Activated CD8-positive, alpha-beta T cell treated with anti-CD3 and anti-CD28 coated beads, Interleukin-2, amount 10 ng/mL, durations not matched to agents 7 days and 5 days (primary cell): ENCODE measurements around the gene TERT. TPM values are rescaled to one million over a fixed set of nuclear protein-coding genes. Genes with fewer than 3 reads are reported as not detected.
A peak's percentile ranks its signal among the peaks of the same experiment; 100 is the strongest.

ENCODE experiments used
- ATAC-seq: fragments of 150-1000 bp; cut with Tn5 transposase; one replicate; pipeline ENCODE4 v1.10.0; 2021; ENCODE audit warnings: moderate library complexity
- CTCF ChIA-PET: fragments of 350-600 bp; sonication (Branson Sonifier 250); formaldehyde crosslinking; loops from one replicate; lab custom pipeline; 2021; ENCODE audit warnings: antibody characterized with exemption; lab: Charles Lee
- POLR2A ChIA-PET: fragments of 350-600 bp; sonication (Branson Sonifier 250); formaldehyde crosslinking; loops from one replicate; lab custom pipeline; 2021; ENCODE audit warnings: antibody characterized with exemption; lab: Charles Lee
- DNase-seq: peaks from one replicate; pipeline ENCODE4 v3.0.0-alpha.2; 2020
- H3K27ac Mint-ChIP-seq: one replicate; pipeline ENCODE4 v1.8.0; 2021; ENCODE audit warnings: mild to moderate bottlenecking, mixed read lengths
- H3K27me3 Mint-ChIP-seq: one replicate; pipeline ENCODE4 v1.8.0; 2021; ENCODE audit warnings: low read depth, mixed read lengths
- H3K36me3 Mint-ChIP-seq: one replicate; pipeline ENCODE4 v1.8.0; 2021; ENCODE audit warnings: low read depth, mixed read lengths
- H3K4me1 Mint-ChIP-seq: one replicate; pipeline ENCODE4 v1.8.0; 2021; ENCODE audit warnings: low read depth, mixed read lengths
- H3K4me3 Mint-ChIP-seq: one replicate; pipeline ENCODE4 v1.8.0; 2021; ENCODE audit warnings: mild to moderate bottlenecking, mixed read lengths
- H3K9me3 Mint-ChIP-seq: one replicate; pipeline ENCODE4 v1.8.0; 2022; ENCODE audit warnings: mixed read lengths; ENCODE audit not compliant: insufficient read depth
- total RNA-seq, 2 experiments: library from RNA; stranded (reverse); gene quantifications; one replicate each; pipeline ENCODE4 v1.2.3, GENCODE V29; 2021

Gene TERT
- total RNA-seq, 2 experiments from 2014 or later = 0.29 to 0.44 TPM

DNA sequence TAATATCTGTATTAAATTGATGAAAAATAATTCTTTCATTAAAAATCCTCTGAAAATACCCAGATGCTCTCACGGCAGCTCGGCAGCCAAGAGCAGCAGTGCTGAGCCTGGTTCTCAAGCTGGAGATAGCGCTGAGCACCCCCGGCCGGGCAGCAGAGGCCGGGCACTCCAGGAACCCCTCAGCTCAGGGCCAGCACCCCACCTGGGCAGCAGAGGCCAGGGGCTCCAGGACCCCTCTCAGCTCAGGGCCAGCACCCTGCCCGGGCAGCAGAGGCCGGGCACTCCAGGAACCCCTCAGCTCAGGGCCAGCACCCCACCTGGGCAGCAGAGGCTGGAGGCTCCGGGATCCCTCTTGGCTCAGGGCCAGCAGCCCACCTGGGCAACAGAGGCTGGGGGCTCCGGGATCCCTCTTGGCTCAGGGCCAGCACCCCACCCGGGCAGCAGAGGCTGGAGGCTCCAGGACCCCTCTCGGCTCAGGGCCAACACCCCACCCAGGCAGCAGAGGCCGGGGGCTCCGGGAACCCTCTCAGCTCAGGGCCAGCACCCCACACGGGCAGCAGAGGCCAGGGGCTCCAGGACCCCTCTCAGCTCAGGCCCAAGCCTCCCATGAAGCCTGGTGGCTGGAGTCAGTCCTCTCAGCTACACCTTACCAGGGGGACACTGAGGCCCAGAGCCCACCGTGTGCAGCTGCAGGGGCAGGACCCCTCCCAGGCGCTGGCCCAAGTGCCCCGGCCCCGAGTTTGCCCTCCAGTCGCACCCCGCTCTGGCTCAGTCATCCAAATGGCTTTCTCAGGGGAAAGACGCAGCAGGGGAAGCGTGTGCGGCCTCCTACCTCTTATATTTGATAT lies 28.3 kb upstream of the TERT start:
- no peak for ATAC-seq
- Mint-ChIP-seq H3K4me1 (no peaks in the 10 kb centered on the region), H3K27me3 (no peaks in the 10 kb centered on the region), H3K36me3 (peaks cover 48% of the 10 kb centered on the region), H3K9me3 (no peaks in the 10 kb centered on the region), H3K27ac (no peak overlapping the region), H3K4me3 (no peak overlapping the region)
- POLR2A ChIA-PET = no interaction called here
- CTCF ChIA-PET = no interaction called here
- DNase-seq = no peak

DNA sequence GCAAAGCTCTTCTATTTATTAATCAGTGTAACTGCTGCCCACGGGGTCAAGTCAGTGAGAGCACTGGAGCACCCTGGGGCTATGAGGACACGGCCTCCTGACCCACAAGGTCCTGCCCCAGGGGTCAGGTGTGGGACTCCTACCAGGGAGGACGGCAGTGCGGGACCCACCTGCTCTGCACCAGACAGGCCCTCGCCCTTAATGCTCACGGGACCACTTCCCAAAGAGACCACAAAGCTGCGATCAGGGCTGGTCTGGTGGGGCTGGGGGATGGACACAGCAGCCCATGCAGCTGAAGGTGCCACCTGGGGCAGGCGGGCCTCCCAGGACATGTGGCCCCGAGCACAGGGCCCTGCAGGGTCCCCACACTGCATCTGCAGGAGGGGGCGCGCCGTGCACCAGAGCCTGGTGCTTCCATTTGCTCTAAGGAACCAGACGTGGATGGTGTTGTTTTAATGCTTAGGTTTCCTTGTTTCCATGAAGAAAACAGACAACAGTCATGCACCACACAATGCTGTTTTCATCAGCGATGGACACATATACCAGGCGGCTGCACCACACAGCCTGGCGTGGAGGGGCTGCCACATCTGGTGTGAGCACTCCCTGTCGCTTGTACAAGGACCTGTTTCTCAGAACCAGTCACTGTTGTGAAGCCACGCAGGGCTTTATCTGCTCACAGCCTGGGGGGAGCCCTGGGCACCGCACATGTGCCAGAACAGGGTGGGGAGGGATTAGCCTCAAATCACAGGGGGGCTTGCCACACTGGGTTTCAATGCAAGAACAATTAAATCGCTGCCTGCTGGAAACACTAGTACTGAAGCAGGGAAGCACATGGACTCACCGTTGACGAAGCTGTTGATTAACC lies 27.4 kb upstream of the TERT start:
- H3K36me3 Mint-ChIP-seq = peaks cover 57% of the 10 kb centered on the region
- H3K27ac Mint-ChIP-seq = no peak overlapping the region
- POLR2A ChIA-PET = no interaction called here
- H3K4me1 Mint-ChIP-seq = peaks cover 3% of the 10 kb centered on the region
- no peaks in the 10 kb centered on the region for H3K27me3 Mint-ChIP-seq
- no peak overlapping the region for H3K4me3 Mint-ChIP-seq
- DNase-seq (no peak), ATAC-seq (no peak)
- no peaks in the 10 kb centered on the region for H3K9me3 Mint-ChIP-seq
- CTCF ChIA-PET = no interaction called here

DNA sequence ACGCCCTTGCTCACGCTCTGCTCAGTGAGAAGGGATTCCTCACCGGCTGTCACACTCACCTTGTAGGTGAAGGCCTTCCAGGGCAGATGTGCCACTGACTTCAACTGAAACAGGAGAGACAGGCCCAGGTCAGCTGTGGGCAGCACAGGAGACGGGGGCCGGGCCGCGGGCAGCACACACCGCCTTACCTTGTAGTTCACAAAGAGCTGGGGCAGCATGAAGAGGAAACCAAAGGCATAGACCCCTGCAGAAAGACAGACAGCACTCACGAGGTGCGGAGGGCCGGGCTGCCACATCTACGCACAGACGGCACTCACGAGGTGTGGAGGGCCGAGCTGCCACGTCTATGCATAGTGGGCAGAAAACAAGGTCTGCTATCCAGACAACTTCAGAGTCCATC lies 26.7 kb upstream of the TERT start:
- no peak overlapping the region for H3K27ac Mint-ChIP-seq
- H3K27me3 Mint-ChIP-seq = no peaks in the 10 kb centered on the region
- ATAC-seq (no peak), DNase-seq (no peak)
- peaks cover 64% of the 10 kb centered on the region for H3K36me3 Mint-ChIP-seq
- CTCF ChIA-PET = no interaction called here
- peaks cover 10% of the 10 kb centered on the region for H3K4me1 Mint-ChIP-seq
- H3K4me3 Mint-ChIP-seq = no peak overlapping the region
- POLR2A ChIA-PET = no interaction called here
- H3K9me3 Mint-ChIP-seq = no peaks in the 10 kb centered on the region

DNA sequence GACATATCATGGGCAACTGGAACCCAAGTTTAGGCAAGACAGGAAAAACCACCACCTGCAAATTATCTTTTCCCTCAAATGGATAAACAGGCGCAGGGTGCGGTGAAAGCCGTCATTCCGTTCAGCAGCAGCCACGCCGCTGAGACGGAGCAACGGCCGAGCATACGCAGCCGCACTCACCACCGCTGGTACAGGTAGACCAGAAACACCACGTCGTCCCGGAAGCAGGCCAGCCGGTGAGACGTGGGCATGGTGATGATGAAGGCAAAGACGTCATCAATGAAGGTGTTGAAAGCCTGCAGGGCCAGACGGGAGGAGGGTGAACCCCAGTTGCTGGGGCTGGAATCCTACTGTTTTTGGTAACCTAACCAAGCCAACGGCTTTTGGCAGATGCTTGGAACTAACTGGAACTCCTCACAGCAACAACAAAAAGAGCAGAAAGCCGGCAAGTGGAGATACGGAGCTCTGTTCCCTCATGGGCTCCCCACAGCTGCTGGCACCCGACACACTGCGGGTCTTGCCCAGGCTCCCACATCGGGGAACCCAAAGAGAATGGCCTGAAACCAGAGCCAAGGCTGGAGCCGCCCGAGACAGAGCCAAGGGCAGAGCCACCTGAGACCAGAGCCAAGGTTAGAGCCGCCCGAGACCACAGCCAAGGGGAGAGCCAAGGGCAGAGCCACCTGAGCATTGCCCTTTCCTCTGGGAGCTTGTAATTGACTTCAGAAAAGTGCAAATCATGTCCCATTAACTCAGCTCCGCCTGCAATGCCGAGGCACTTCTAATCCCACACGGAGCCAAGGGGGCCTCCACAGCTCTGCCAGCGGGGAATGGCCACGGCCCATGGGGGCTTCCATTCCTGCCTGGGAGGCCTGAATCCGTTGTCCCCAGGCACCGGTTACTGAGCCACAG lies 25.8 kb upstream of the TERT start:
- no peak for ATAC-seq
- no peak overlapping the region for H3K4me3 Mint-ChIP-seq
- no peak overlapping the region for H3K27ac Mint-ChIP-seq
- ChIA-PET POLR2A (no interaction called here), CTCF (no interaction called here)
- H3K27me3 Mint-ChIP-seq = no peaks in the 10 kb centered on the region
- peaks cover 19% of the 10 kb centered on the region for H3K4me1 Mint-ChIP-seq
- H3K9me3 Mint-ChIP-seq = no peaks in the 10 kb centered on the region
- DNase-seq = no peak
- peaks cover 60% of the 10 kb centered on the region for H3K36me3 Mint-ChIP-seq

DNA sequence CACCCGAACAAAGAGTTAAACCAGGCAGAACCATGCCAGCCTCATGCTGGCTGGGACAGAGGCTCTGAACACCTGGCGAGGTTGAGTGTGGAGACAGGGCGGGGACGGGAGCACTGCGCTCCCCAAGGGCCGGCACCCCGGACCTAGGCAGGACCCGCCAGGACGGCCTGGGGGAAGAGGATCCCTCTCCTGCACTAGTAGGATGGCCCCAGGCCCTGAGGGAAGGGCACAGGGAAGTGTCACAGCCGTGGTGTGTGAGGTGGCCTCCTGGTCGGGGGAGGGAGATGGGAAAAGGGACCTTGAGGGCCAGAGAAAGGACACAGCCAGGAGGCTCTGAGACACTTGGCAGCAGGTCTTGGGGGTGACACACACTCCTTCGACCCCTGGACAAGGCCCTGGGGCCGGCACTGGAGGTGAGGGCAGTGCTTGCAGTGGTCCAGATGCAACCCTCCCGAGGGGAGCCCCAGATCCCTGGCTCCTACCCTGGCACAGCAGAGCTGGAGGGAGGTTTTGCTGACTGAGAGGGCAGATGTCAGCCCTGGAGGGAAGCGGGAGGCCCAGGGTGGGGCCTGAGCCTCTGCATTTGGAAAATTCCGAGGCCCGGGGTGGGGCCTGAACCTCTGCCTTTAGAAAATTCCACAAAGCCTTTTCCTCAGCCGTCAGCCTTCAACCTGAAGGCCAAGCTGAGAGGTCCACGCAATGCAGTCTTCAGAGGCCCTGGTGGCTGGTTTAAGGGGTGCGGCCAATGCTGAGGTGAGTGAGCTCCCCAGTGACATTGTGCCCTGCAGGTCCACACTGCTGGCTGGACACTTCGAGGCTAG lies 24.8 kb upstream of the TERT start:
- H3K27ac Mint-ChIP-seq = no peak overlapping the region
- ChIA-PET CTCF (interaction anchor here (0.7 kb wide), 1 partner anchor 183 kb away, joined by 3 read pairs; no protein-coding TSS in a partner anchor), POLR2A (no interaction called here)
- peaks cover 59% of the 10 kb centered on the region for H3K36me3 Mint-ChIP-seq
- no peak for DNase-seq
- peaks cover 30% of the 10 kb centered on the region for H3K4me1 Mint-ChIP-seq
- H3K27me3 Mint-ChIP-seq = no peaks in the 10 kb centered on the region
- no peaks in the 10 kb centered on the region for H3K9me3 Mint-ChIP-seq
- no peak for ATAC-seq
- no peak overlapping the region for H3K4me3 Mint-ChIP-seq

DNA sequence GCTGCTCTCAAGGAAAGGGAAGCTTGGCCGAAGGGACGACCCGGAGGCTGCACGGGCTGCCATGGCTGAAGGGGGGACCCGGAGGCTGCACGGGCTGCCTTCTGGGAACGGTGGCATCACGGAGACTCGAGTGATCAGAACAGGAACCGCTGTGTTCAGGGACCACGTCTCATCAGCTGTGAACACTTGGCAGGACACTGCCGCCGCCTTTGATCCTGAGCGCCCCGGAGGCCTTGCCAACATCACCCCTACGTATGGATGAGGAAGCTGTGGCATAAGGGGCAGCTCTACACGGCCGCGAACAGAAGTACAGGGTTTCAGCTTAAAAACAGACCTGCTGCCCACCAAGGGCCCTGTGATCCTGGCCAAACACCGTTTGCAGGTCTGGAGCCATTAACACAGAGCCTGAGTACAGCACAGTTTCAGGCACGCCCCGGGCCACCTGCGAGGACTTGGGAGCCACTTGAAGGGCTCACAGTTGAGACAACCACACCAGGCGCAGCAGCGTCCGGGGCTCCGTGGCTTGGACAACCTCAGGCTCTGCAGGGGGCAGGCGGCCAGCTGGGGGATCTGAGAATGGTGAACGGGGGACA lies 23.9 kb upstream of the TERT start:
- Mint-ChIP-seq H3K4me3 (no peak overlapping the region), H3K36me3 (peaks cover 50% of the 10 kb centered on the region), H3K27me3 (peaks cover 3% of the 10 kb centered on the region), H3K4me1 (peaks cover 38% of the 10 kb centered on the region), H3K27ac (no peak overlapping the region), H3K9me3 (no peaks in the 10 kb centered on the region)
- POLR2A ChIA-PET = interaction anchor here (1.3 kb wide), 1 partner anchor 8 kb away, joined by 3 read pairs; no protein-coding TSS in a partner anchor
- no peak for DNase-seq
- CTCF ChIA-PET = no interaction called here
- ATAC-seq = no peak

DNA sequence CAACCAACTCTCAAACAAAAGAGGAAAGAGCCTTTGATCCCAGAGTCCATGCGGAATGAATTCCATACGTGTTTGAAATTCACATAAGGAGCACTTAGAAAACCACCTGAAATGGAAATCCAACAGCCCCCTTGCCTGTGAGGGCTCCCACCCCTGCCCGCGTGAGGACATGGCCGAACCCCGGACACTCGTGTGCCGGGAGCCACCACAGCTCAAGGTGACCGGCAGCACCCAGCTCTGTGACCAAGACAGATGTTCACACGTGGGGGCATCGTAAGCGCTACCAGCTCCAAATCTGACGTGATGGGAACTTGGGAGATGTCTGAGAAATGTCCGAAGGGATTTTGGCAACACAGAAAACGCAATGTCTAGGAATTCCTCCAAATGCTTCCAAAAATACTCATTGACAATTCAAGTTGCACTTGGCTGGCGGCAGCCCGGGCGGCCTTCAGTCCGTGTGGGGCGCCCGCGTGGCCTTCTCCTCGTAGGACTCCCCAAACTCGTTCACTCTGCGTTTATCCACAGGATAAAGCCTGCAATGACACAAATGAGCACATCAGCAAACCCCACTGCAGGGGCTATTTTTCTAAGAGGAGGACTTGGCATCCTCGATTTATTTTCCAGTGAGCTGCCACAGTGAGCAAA lies 23.2 kb upstream of the TERT start:
- H3K9me3 Mint-ChIP-seq = no peaks in the 10 kb centered on the region
- DNase-seq (no peak), ATAC-seq (no peak)
- H3K4me3 Mint-ChIP-seq = no peak overlapping the region
- H3K27me3 Mint-ChIP-seq = peaks cover 3% of the 10 kb centered on the region
- H3K27ac Mint-ChIP-seq = no peak overlapping the region
- POLR2A ChIA-PET = interaction anchor here (1.3 kb wide), 1 partner anchor 9 kb away, joined by 3 read pairs; no protein-coding TSS in a partner anchor
- H3K36me3 Mint-ChIP-seq = peaks cover 48% of the 10 kb centered on the region
- CTCF ChIA-PET = interaction anchor here (0.9 kb wide), 1 partner anchor 10 kb away, joined by 3 read pairs; no protein-coding TSS in a partner anchor
- peaks cover 46% of the 10 kb centered on the region for H3K4me1 Mint-ChIP-seq

DNA sequence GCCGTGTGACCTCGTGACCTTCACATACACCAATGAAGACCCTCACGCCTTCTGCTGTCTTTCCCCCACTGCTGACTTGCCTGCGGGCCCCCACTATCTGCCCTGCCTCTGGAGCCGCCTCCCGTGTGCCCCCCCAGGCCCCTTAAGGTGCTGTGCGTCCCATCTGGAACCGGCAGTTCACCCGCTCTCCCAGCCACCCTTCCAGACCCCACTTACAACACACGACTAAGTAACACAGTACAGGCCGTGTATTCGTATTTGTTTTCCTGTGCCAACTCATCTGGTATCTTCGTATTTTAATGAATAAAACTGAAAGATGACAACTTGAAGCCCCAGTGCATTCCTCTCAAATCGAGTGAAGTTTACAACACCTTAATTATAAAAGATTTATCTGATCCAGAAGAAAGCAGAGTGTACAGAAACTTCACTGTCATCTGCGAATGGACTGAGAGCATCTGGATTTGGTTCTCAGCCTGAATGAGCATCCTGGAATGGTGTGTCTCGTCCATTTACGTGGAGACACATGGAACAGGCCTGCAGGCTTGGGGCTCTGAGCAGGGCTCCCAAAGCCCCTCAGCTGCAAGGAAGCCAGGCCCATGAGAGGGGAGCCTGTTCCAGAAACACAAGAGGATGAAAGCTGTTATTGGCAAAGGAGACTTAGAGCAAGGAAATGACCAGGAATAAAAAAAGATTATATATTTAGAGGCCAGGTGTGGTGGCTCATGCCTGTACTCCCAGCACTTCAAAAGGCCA lies 21.9 kb upstream of the TERT start:
- ChIA-PET POLR2A (interaction anchor here (1.0 kb wide), 1 partner anchor 22 kb away, joined by 3 read pairs; the partner anchor contains the start of gene TERT), CTCF (interaction anchor here (1.2 to 1.8 kb wide), 3 partner anchors 62 to 328 kb away, joined by 4 to 6 read pairs (median 6); no protein-coding TSS in a partner anchor)
- Mint-ChIP-seq H3K4me3 (peak overlapping the region; percentile 69), H3K36me3 (peaks cover 46% of the 10 kb centered on the region), H3K9me3 (no peaks in the 10 kb centered on the region), H3K27me3 (peaks cover 4% of the 10 kb centered on the region), H3K4me1 (peaks cover 58% of the 10 kb centered on the region), H3K27ac (peak overlapping the region; percentile 91)
- ATAC-seq (no peak), DNase-seq (no peak)

DNA sequence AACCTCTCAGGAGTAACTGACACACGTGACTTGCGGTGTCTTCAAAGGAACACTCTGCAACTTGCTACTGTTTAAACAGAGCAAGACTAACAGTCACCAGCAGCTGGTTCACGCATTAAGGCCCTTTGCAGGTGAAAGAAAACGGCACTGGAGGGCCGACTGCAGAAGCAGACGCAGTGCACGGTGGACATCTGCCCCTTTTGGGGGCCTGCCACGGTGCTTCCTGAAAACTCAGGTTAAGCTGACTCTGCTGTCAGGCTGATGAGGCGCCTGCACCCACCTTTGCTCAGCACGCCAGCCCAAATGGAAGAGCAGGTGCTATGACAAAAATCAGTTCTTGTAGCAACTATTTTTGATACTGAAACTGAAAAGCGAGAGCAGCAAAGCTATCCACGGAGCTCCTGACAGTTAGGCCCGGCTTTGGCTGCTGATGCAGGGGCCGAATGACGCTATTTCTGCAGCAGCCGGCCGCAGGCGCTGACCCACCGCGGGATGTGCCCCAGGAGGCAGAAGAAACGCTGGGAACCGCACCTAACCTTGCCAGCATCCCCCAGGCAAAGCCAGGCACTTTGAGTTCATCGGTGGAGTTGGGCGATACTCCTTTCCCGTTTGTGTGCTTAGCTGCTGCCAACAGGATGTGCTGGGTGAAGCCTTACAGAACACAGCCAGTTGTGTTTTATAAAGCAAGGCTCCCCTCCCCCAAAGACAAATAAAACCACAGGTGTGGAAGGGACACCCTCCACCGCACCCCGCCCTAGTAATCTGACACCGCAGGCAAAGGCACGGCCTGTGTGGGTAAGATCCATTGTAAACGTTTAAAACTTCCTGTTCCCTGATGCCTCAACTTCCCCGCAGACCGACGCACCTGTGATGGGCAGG lies 21.1 kb upstream of the TERT start:
- peak; percentile 79 for DNase-seq
- Mint-ChIP-seq H3K27me3 (peaks cover 9% of the 10 kb centered on the region), H3K4me1 (peaks cover 61% of the 10 kb centered on the region), H3K27ac (peak overlapping the region; percentile 91), H3K9me3 (no peaks in the 10 kb centered on the region), H3K36me3 (peaks cover 42% of the 10 kb centered on the region), H3K4me3 (peak overlapping the region; percentile 69)
- CTCF ChIA-PET = interaction anchor here (0.9 to 1.8 kb wide), 4 partner anchors 23 to 329 kb away, joined by 4 to 6 read pairs (median 5); no protein-coding TSS in a partner anchor
- peak; percentile 62 for ATAC-seq
- POLR2A ChIA-PET = interaction anchor here (0.6 to 1.5 kb wide), 5 partner anchors 11 to 70 kb away, joined by 3 to 5 read pairs (median 3); partner anchors contain the start of genes CLPTM1L and TERT
